CD14-positive monocyte (primary cell): ENCODE data around the gene HSPA4. TPM values are rescaled to one million over a fixed set of nuclear protein-coding genes. Genes with fewer than 3 reads are reported as not detected.

Experiments
- DNase-seq, 3 donors: peaks; one replicate each; pipeline ENCODE4 v3.0.0-alpha.2; 2011 to 2022
- H2AFZ ChIP-seq: 2 replicates; pipeline ENCODE4 v1.6.0; 2012; ENCODE audit warnings: mild to moderate bottlenecking, low read depth, low read length, inconsistent platforms; ENCODE audit not compliant: insufficient read depth, poor library complexity, severe bottlenecking
- H3K27ac ChIP-seq, 2 donors: 1 replicate in 1 of 2; 2 replicates in 1 of 2; pipeline ENCODE4 v1.5.1; 2012 to 2013; ENCODE audit warnings: low read length in 2 of 2, control low read depth in 1 of 2, inconsistent platforms in 1 of 2, low read depth in 1 of 2, mild to moderate bottlenecking in 1 of 2
- H3K27me3 ChIP-seq, 2 donors: one replicate each; pipeline versions ENCODE4 v1.6.0 to v1.6.1; 2011 to 2013; ENCODE audit warnings: low read length in 2 of 2; ENCODE audit not compliant: control insufficient read depth in 2 of 2, insufficient read depth in 2 of 2
- H3K36me3 ChIP-seq, 2 donors: replicated peaks in 1 of 2; 1 replicate in 1 of 2; 2 replicates in 1 of 2; pipeline versions ENCODE4 v1.5.1 to v1.6.1; 2012 to 2013; ENCODE audit warnings: low read length in 2 of 2, control low read depth in 1 of 2, inconsistent platforms in 1 of 2, mild to moderate bottlenecking in 1 of 2; ENCODE audit not compliant: insufficient read depth in 2 of 2, control insufficient read depth in 1 of 2
- H3K4me1 ChIP-seq, 2 donors: 1 replicate in 1 of 2; 2 replicates in 1 of 2; pipeline versions ENCODE4 v1.5.1 to v1.6.1; 2012 to 2013; ENCODE audit warnings: low read length in 2 of 2, control low read depth in 1 of 2, inconsistent platforms in 1 of 2, mild to moderate bottlenecking in 1 of 2, moderate library complexity in 1 of 2; ENCODE audit not compliant: insufficient read depth in 2 of 2, control insufficient read depth in 1 of 2
- H3K4me2 ChIP-seq: replicated peaks from 2 replicates; pipeline ENCODE3; 2012; ENCODE audit warnings: low read length, moderate library complexity, mild to moderate bottlenecking; ENCODE audit not compliant: poor library complexity, severe bottlenecking; ENCODE audit errors: extremely low read depth
- H3K4me3 ChIP-seq, 3 experiments: fragments of 200-600 bp in 1 of 3; sonication (generic) in 1 of 3; replicated peaks in 1 of 3; 1 replicate in 2 of 3; 2 replicates in 1 of 3; pipeline ENCODE4 v1.5.1; 2011 to 2013; ENCODE audit warnings: low read length in 3 of 3, mild to moderate bottlenecking in 3 of 3, control low read depth in 2 of 3, low read depth in 2 of 3, inconsistent platforms in 1 of 3, moderate library complexity in 1 of 3
- H3K79me2 ChIP-seq: 2 replicates; pipeline ENCODE4 v1.6.0; 2012; ENCODE audit warnings: mild to moderate bottlenecking, control low read depth, inconsistent platforms, low read length, moderate library complexity; ENCODE audit not compliant: insufficient read depth
- H3K9ac ChIP-seq: 2 replicates; pipeline ENCODE4 v1.6.0; 2017; ENCODE audit warnings: low read length, mild to moderate bottlenecking; ENCODE audit not compliant: insufficient read depth, poor library complexity, severe bottlenecking
- H3K9me3 ChIP-seq, 2 donors: replicated peaks in 1 of 2; 1 replicate in 1 of 2; 2 replicates in 1 of 2; pipeline versions ENCODE4 v1.5.1 to v1.6.1; 2012 to 2013; ENCODE audit warnings: low read length in 2 of 2, control low read depth in 1 of 2; ENCODE audit not compliant: control insufficient read depth in 1 of 2, insufficient read depth in 1 of 2
- H4K20me1 ChIP-seq: 2 replicates; pipeline ENCODE4 v1.6.0; 2012; ENCODE audit warnings: mild to moderate bottlenecking, low read length, control low read depth, moderate library complexity; ENCODE audit not compliant: insufficient read depth
- H3K27ac Mint-ChIP-seq, 7 donors: one replicate each; pipeline ENCODE4 v1.8.0; 2020; ENCODE audit warnings: mild to moderate bottlenecking in 7 of 7, mixed read lengths in 7 of 7, moderate library complexity in 6 of 7, inconsistent platforms in 2 of 7
- H3K27me3 Mint-ChIP-seq, 3 donors: one replicate each; pipeline ENCODE4 v1.8.0; 2021 to 2022; ENCODE audit warnings: low read depth in 3 of 3, mild to moderate bottlenecking in 3 of 3, mixed read lengths in 3 of 3, moderate library complexity in 3 of 3, inconsistent platforms in 1 of 3
- H3K36me3 Mint-ChIP-seq, 2 donors: one replicate each; pipeline ENCODE4 v1.8.0; 2020; ENCODE audit warnings: mixed read lengths in 2 of 2, inconsistent platforms in 1 of 2, mild to moderate bottlenecking in 1 of 2
- H3K4me1 Mint-ChIP-seq: one replicate; pipeline ENCODE4 v1.8.0; 2020; ENCODE audit warnings: mild to moderate bottlenecking, mixed read lengths
- H3K4me3 Mint-ChIP-seq, 2 donors: one replicate each; pipeline ENCODE4 v1.8.0; 2020; ENCODE audit warnings: mild to moderate bottlenecking in 2 of 2, mixed read lengths in 2 of 2, moderate library complexity in 1 of 2
- H3K9me3 Mint-ChIP-seq, 7 donors: one replicate each; pipeline ENCODE4 v1.8.0; 2020 to 2022; ENCODE audit warnings: mixed read lengths in 7 of 7, mild to moderate bottlenecking in 6 of 7, moderate library complexity in 6 of 7, inconsistent platforms in 2 of 7
- WGBS: methylation state at CpG from one replicate; pipeline ENCODE4 v1.1.5; 2013; ENCODE audit warnings: missing lambda C conversion rate; ENCODE audit not compliant: insufficient coverage; 5-methylcytosine and 5-hydroxymethylcytosine counted together
- intact Hi-C, 2 donors: fragments of 100-400 bp; cut with micrococcal nuclease; formaldehyde crosslinking; loops; one replicate each; pipeline versions ENCODE4 v1.15.0 to v1.15.1; 2023
- polyA plus RNA-seq, 3 donors: library from polyadenylated mRNA; depleted of rRNA in 1 of 3; unstranded in 2 of 3; stranded (reverse) in 1 of 3; fragments of 300-500 nt in 2 of 3; fragments of >200 nt in 1 of 3; fragmentation: Illumina TruSeq in 2 of 3; gene quantifications; 1 replicate in 2 of 3; 2 replicates in 1 of 3; pipeline ENCODE4 v1.2.3, GENCODE V29; 2012 to 2021
- TF ChIP-seq, protein P1 (sequence below): fragments of 200-600 bp; IDR thresholded peaks from one replicate; pipeline ENCODE4 v1.8.0; 2022; ENCODE audit warnings: antibody characterized with exemption, mild to moderate bottlenecking

The HSPA4 gene
- polyA plus RNA-seq, 3 donors = 15.7 to 52.0 (median 27.7) TPM

DNA sequence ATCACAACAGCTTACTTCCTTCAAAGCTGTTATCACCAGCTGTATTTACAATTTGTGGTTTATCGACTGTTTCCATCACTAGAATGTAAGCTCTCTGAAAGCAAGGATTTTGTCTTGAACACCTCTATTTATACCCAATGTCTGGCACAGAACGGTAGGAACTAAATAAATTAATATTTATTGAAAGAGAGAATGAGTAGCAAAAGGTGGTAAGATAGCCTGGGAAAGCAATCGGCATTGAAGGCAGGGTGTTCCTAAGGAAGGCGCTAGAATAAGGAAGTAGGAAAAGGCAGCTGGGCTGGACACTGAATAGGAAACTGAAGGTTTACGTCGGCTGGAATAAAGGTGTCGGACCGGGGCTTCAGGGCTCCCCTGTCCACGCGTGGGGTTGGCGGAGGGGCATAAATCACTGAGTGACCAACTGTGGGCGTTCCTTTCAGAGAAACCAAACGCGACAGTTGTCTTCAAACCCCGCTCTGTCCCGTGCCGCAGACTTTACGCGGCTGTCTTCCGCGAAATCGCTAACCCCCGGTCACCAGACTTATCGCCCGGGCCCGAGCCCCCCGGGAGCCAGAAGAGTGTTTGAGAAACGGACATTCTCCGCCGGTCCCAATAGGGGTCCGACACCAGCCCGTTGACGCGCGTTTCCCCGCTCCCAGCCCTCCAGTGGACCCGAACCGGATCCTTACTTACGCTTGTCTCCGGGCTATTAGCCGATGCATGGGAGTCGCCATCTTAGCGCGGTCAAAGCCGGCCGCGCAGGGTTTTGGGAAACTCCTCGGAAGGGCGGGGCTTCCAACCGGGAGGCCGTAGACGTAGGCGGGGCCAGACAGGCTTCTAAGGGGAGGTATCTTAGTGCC is 25.8 kb upstream of the HSPA4 start, which contains the start of gene ZCCHC10:
ZCCHC10 (minus strand) TSS at position 746 of the 860 bp plus-strand sequence; CDS start at position 734, 12 bp downstream.
- Mint-ChIP-seq H3K4me1 (peaks cover 15% of the 10 kb centered on the region), H3K36me3 (peaks cover 16 to 17% of the 10 kb centered on the region in 2 donors), H3K9me3 (no peaks in the 10 kb centered on the region), H3K27ac (peak within 1 kb of the TSS; percentile 97 to 99 (median 98)), H3K4me3 (peak within 1 kb of the TSS; percentile 92 to 96), H3K27me3 (peaks cover 0 to 9% (median 2%) of the 10 kb centered on the region in 3 donors)
- 0% methylated on average over 43 of the region's 53 CpGs for WGBS
- Histone ChIP-seq H3K27me3 (no peaks in the 10 kb centered on the region), H3K79me2 (peaks cover 46% of the 10 kb centered on the region), H3K4me2 (peak within 1 kb of the TSS; percentile 87), H3K4me1 (peaks cover 9 to 16% of the 10 kb centered on the region in 2 donors), H3K36me3 (peaks cover 10 to 14% of the 10 kb centered on the region in 2 donors), H2AFZ (peak within 1 kb of the TSS; percentile 84), H4K20me1 (no peaks in the 10 kb centered on the region), H3K9me3 (no peaks in the 10 kb centered on the region), H3K4me3 (peak within 1 kb of the TSS; percentile 55 to 94 (median 87)), H3K9ac (peak within 1 kb of the TSS; percentile 92), H3K27ac (peak within 1 kb of the TSS; percentile 93 to 97)
- TF ChIP-seq, protein P1, sequence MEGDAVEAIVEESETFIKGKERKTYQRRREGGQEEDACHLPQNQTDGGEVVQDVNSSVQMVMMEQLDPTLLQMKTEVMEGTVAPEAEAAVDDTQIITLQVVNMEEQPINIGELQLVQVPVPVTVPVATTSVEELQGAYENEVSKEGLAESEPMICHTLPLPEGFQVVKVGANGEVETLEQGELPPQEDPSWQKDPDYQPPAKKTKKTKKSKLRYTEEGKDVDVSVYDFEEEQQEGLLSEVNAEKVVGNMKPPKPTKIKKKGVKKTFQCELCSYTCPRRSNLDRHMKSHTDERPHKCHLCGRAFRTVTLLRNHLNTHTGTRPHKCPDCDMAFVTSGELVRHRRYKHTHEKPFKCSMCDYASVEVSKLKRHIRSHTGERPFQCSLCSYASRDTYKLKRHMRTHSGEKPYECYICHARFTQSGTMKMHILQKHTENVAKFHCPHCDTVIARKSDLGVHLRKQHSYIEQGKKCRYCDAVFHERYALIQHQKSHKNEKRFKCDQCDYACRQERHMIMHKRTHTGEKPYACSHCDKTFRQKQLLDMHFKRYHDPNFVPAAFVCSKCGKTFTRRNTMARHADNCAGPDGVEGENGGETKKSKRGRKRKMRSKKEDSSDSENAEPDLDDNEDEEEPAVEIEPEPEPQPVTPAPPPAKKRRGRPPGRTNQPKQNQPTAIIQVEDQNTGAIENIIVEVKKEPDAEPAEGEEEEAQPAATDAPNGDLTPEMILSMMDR = no peak
- intact Hi-C loops = loop anchor here (2.0 to 5.0 kb wide), 3 partner anchors 25 to 64 kb away; partner anchors contain the start of gene AFF4 (in 2 of the 2)
- DNase-seq = peak; percentile 81 to 90 (median 89)

DNA sequence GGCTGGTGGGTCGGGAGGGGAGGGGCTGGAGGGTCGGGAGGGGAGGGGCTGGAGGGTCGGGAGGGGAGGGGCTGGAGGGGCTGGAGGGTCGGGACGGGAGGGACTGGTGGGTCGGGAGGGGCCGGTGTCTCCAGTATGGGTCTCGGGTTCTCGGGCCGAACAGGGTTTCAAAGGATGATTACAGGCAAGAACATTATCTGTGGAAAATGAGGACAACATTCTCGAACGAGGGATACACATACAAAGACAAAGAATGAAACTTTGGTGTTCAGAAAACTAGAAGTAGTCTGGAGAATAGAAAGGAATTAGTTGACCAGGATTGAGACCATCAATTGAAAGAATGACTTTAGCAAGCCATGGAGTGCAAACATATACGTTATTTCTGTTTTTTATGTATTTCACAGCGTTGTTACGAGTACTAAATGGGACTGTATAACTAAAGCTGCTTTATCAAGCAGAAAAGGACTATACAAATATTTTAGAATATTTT is 25.1 kb upstream of the HSPA4 start:
- Histone ChIP-seq H3K4me3 (peak overlapping the region; percentile 43 to 94 (median 87)), H3K9me3 (no peaks in the 10 kb centered on the region), H2AFZ (peak overlapping the region; percentile 84), H3K4me2 (peak overlapping the region; percentile 87), H3K27me3 (no peaks in the 10 kb centered on the region), H3K4me1 (peaks cover 9 to 16% of the 10 kb centered on the region in 2 donors), H3K36me3 (peaks cover 7 to 14% of the 10 kb centered on the region in 2 donors), H3K27ac (peak overlapping the region; percentile 93 to 97), H3K79me2 (peaks cover 41% of the 10 kb centered on the region), H4K20me1 (no peaks in the 10 kb centered on the region), H3K9ac (peak overlapping the region; percentile 92)
- WGBS = no CpG with 5 or more reads among the region's 15 CpGs
- peaks cover 15% of the 10 kb centered on the region for H3K4me1 Mint-ChIP-seq
- H3K36me3 Mint-ChIP-seq = peaks cover 13 to 14% of the 10 kb centered on the region in 2 donors
- H3K4me3 Mint-ChIP-seq = peak overlapping the region; percentile 87 to 92
- peak overlapping the region in 5 of 7 donors; percentile 13 to 98 (median 81) for H3K27ac Mint-ChIP-seq
- intact Hi-C loops = loop anchor here (2.0 to 5.0 kb wide), 3 partner anchors 24 to 64 kb away; partner anchors contain the start of gene AFF4 (in 2 of the 2)
- peaks cover 0 to 9% (median 2%) of the 10 kb centered on the region in 3 donors for H3K27me3 Mint-ChIP-seq
- no peak for DNase-seq
- TF ChIP-seq, protein P1 = no peak
- no peaks in the 10 kb centered on the region for H3K9me3 Mint-ChIP-seq
